Fibroblast of skin of abdomen (primary cell): Measurements from ENCODE around the gene BDH2. TPM values are rescaled to one million over a fixed set of nuclear protein-coding genes. Genes with fewer than 3 reads are reported as not detected.
A peak's percentile ranks its signal among the peaks of the same experiment; 100 is the strongest.

ENCODE experiments used
- DNase-seq: peaks from one replicate; pipeline ENCODE4 v3.0.0-alpha.2; 2013
- polyA plus RNA-seq, 2 experiments: library from polyadenylated mRNA; unstranded; fragments of 120-200 nt; gene quantifications; one replicate each; pipeline ENCODE4 v1.2.1, GENCODE V29; 2013; ENCODE audit not compliant: insufficient read length in 2 of 2

The BDH2 gene
- polyA plus RNA-seq (2013, experiment 1 of 2; ENCODE audit: insufficient read length), result 29.6 TPM
- 29.2 TPM for polyA plus RNA-seq (2013, experiment 2 of 2; ENCODE audit: insufficient read length)

- DNase-seq, result peak; percentile 94
Measured at GRCh38 chr4:103099691-103100392, at the start of gene BDH2. TSS of gene BDH2 (minus strand) at chr4:103099834. CDS start at chr4:103096254, 3,580 bp downstream.

GRCh38 chr4:103144926-103145325, 45.3 kb upstream of the BDH2 start:
- DNase-seq, result no peak

DNA sequence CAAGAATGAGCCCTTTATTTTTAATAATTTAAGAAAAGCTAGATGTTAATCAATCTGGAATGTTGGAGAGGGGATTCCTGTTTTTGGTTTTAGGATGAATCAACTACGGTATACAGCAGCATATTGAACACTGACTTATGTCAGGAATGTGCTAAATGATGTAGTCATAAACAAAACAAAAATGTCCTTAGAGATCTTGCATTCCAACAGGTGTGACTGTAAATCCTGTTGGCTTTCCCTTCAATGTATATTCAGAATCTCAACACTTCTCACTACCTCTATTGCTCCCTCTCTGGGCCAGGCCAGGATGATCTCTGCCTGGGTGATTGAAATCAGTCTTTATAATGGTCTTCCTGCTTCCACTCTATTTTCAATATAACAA, 37.8 kb upstream of the BDH2 start:
- DNase-seq, result peak; percentile 37

DNA sequence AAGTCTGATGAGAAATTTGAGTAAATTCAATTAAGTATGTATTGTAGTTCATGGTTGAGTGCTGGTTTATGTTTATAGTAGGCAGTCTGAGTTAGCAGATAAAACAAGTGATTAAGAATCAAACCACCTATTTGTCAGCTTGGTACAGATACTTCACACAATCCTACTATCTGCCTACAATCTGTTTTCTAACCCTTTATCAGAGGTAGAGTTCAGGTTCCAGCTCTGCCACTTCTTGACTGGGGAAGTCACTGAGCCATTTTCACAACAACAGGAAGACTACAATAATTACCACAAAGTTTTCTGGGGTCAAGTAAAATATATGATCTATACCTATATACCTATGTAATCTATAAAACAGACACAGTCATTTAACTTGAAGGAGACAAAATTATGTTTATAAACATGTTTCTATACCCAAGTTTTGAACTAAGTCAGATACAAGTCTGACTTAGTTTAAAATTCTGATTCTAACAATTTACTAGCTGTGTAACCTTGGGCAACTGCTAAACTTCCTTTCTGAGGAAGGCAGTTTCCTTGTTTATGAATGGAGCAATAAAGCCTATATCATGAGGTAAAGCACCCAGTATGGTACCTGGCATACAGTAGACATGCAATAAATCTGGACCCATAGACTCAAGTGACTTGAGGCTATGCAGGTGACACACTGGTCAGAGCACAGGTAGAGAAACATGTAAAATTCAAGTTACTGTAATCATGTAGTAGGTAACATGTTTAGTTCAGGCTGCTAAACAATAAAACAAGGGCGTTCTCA, 37.2 kb upstream of the BDH2 start:
- no peak for DNase-seq

DNA sequence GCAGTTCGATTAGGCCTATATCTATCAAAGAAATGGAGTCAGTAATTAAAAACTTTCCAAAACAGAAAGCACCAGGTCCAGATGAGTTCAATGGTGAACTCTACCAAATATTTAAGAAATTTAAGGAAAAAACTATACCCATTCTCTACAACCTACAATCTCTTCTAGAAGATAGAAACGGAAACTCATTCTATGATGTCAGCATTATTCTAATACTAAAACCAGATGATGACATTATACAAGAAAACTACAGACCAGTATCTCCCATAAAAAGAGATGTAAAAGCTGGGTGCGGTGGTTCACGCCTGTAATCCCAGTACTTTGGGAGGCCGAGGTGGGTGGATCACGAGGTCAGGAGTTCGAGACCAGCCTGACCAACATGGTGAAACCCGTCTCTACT, 29.5 kb upstream of the BDH2 start:
- no peak for DNase-seq

GRCh38 chr4:103126126-103126525, 26.5 kb upstream of the BDH2 start:
- DNase-seq, result no peak

GRCh38 chr4:103123114-103123513, 23.5 kb upstream of the BDH2 start:
- DNase-seq, result no peak

DNA sequence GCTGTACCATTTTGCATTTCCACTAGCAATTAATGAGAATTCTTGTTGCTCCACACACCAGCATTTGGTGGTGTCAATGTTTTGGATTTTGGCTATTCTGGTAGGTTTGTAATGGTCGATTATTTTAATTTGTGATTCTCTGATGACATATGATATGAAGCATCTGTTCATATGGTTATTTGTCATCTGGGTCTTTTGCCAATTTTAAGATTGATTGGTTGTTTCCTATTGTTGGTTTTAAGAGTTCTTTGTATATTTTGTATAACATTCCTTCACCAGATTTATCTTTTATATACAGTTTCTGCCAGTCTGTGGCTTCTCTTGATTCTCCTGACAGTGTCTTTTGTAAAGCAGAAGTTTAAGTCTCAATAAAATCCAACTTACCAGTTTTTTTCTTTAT, 18.5 kb upstream of the BDH2 start:
- DNase-seq, result peak; percentile 61

DNA sequence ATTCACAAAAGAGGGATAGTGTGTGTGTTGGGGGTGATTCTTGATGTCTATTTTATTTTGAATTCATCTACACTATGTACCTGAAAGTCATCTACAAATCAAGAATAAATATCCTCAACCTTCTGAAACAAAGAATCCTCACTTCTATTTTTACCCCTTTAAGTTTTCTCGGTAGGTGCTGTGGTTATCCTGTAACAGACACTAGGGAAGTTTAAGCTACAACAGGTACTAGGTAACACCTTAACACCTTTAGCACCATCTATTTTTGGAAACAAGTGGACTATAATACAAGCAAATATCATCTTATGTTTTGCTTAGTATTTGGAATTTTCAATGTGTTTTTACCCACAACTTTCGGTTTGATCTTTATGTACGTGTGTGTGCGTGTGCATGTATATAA, 12.0 kb upstream of the BDH2 start:
- no peak for DNase-seq

- no peak for DNase-seq
Measured at GRCh38 chr4:103108542-103108941, 8.9 kb upstream of the BDH2 start.

DNA sequence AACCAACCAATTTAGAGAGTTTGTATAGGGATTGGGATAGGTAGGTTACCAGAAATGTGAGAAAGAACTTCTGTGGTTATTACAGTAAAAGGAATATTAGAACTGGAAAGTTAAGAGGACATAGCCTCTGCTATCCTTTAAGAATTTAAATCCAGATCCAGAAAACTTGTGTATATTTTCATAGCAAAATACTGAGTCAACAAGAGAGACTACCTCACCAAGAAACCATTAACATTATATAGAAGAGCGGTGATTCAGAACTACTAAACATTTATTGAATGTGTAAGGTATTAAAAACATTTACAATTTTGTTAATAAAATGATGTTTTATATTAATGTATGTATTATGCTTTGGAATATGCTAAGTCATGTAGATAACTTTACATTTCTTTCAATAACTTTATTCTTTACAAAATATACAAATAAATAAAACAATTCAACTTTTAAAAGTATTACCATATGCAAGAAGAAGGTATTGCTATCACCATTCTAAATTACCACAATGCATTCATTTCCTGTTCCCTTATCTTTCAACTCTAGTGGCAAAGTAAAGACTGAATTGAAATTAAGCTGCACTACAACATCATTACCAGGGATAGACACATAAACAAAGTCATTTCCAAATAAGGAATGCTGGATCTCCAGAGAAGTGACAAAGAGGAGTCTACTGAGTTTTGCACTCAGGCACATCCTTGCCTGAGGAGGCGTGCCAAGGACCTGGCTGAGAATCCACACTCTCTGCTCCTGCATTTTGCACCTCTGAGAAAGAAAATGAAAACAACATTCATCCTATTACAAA, 6.1 kb upstream of the BDH2 start:
- DNase-seq, result no peak

- DNase-seq, result no peak
Measured at GRCh38 chr4:103104886-103105285, 5.3 kb upstream of the BDH2 start.

- no peak for DNase-seq
Measured at GRCh38 chr4:103100691-103101090, 1.1 kb upstream of the BDH2 start.

DNA sequence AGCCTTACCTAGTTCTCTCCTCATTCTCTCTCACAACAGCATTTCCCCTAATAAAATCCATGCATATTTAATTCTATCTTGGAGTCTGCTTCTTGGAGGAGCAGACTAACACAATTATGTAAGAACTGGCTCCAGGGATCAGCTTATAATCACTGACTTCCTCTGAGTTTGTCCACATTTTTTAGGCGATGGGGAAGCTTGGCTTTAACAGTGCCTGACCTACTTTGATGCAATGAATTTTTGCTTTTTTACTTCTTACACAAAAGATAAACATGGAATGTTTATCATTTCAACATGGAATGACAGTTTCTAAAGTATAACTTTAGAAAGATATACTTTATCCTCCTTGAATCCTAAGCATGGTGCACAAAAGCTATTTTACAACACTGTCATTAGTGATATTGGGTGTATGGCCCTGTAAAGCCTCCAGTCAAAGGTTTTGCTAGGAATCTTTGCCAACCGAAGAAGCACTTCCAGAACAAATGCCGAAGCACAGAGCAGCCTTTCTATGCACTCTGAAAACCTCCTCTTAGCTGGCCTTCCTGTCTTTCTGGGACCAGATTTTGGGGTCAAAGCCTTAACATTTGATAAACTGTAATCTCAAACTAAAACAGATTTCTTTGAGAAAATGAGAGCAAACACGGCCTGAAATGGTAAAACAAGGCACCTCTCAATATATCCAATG, 736 bp downstream of the BDH2 start:
- no peak for DNase-seq

DNA sequence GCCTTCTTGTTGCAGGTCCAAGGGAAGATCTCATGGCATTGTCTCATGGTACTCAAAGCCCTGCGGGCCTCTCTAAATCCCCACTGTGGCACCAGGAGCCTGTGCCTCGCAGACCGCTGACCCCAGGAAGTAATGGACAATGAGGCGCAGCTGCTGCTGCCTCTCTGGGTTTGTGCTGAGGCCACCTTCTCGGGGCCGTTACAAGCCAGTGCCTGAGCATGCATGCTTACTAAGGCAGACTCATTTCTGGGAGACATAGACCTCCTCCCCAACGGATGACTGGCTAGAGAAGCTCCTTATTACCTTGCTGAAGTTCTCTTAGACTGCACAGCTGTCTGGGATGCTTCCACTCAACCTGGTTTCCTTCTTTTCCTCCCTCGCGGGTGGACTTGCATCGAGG, 1.3 kb downstream of the BDH2 start:
- DNase-seq, result no peak

- DNase-seq, result no peak
Measured at GRCh38 chr4:103097112-103097511, 2.5 kb downstream of the BDH2 start.

DNA sequence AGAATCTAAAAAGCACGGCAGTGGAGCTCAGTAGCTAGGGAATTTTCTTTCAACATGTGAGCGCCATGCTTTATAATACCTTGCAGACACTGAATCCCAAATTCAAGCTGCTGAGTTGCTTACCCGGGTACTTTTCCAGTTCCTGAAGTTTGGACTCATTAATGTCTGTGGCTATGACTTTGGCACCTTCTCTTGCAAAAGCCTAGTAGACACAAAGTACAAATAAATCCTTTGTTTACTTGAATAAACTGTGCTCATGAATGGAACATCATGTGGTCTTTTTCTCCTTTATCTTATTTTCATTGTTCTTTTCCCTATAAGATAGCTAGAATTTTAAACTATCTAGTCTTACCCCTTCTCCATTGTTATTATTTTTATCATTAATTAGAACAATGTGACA, 4.6 kb downstream of the BDH2 start:
- no peak for DNase-seq

DNA sequence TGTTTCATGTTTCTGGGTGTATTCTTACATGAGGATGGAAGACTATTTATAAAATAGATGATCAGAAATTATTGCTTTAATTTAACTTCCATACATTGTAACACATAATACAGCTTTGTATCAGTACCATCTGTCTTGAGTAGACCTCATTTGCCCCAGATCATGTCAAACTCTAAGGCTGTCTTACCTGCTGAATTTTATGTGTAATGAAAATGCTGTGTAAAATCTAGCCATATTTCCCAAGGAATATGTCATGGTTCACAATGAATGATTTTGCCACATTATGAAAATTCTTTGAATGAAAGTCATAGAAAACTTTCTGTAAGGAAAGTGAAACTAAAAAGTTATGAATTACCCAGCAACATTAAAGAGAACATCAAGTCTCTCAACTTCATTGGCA, 7.4 kb downstream of the BDH2 start:
- no peak for DNase-seq

DNA sequence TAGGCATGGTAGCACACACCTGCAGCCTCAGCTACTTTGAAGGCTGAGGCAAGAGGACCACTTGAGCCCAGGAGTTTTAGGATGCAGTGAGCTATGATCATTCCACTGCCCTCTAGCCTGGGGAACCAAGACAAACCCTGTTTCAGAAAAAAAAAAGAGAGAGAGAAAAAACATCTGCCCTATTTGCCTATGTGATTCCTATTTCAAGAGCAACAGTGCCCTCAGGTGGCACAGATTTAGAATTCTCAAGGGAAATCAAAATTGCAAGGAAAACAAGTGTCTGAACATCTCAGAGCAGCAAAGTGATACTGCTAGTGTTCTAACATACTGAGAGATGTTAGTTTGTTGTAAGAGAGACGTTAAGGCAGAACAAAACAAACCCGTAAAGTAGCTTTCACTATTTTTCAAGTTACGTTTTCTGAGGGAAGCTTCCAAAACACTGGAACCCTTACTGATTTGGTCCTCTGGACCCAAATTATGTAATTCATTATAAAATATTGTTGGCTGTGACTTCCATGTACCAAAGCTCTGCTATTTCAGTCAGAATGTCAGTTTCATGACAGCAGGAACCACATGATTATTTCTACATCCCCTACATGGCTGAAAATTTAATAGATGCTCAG, 7.9 kb downstream of the BDH2 start:
- peak; percentile 64 for DNase-seq

DNA sequence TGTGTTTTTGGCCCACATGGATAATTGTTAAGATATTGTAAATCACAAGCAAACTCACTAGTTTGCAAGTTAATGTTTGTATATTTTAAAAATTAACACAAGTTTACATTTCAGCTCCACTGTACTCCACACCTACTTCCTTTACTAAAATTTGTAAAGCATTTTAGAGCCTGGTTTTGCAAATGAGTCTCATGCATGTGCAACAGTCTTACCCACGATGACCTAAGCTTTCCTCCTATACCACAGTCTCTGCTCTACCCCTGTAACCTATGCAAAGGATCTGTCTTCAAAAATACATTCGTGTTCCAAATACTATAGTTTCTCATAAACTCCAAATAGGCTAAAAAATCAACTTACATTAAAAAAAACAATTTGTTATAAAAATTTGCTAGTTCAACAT, 10.2 kb downstream of the BDH2 start:
- no peak for DNase-seq

DNA sequence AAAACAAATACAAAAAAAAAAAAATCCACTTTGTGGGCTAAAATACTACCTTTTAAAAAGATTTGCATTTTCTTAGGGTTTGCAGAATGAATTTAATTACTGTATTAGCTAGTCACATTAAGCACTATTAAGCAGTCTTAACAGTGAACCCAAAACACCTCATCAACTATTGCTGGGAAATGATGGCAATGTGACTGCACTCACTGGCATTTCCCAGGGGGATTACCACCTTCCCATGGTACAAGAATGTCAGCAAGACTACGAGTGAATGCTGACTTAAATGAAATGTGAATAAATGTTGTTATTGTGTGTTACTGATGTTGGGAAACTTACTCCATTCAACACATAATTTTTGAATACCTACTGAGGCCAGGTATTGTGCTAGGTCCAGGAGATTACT, 13.1 kb downstream of the BDH2 start:
- no peak for DNase-seq

GRCh38 chr4:103085555-103086196, 14.0 kb downstream of the BDH2 start:
- no peak for DNase-seq
